Bronchial epithelial cell (primary cell): Measurements from ENCODE around the gene B3GNT5. TPM values are rescaled to one million over a fixed set of nuclear protein-coding genes. Genes with fewer than 3 reads are reported as not detected.

Experiments
- DNase-seq: peaks from one replicate; pipeline ENCODE4 v3.0.0-alpha.2; 2010; ENCODE audit warnings: low read depth
- FAIRE-seq: peaks from 2 replicates; lab custom pipeline; 2011; peaks lifted over from hg19 to GRCh38; lab: Jason Lieb, UNC
- H3K27me3 ChIP-seq: 2 replicates; pipeline ENCODE4 v1.5.1; 2011; ENCODE audit warnings: low read length; ENCODE audit not compliant: control insufficient read depth, insufficient read depth
- H3K36me3 ChIP-seq: 2 replicates; pipeline ENCODE4 v1.5.1; 2011; ENCODE audit warnings: low read length; ENCODE audit not compliant: control insufficient read depth, insufficient read depth
- H3K4me3 ChIP-seq: 2 replicates; pipeline ENCODE4 v1.5.1; 2011; ENCODE audit warnings: mild to moderate bottlenecking, low read depth, low read length, control low read depth
- CTCF ChIP-seq: IDR thresholded peaks from 2 replicates; pipeline ENCODE4 v1.5.1; 2011; ENCODE audit warnings: mild to moderate bottlenecking, moderate library complexity, low read length, control low read depth, inconsistent platforms; ENCODE audit not compliant: insufficient read depth, severe bottlenecking
- total RNA-seq: library from RNA; depleted of rRNA; stranded (reverse); fragments of >200 nt; gene quantifications from 2 replicates; pipeline ENCODE4 v1.2.1, GENCODE V29; 2014

The B3GNT5 gene
- total RNA-seq, 1 donor from 2014 or later, result 31.6 TPM

- peak overlapping the region; percentile 66 for H3K4me3 ChIP-seq
- H3K27me3 ChIP-seq, result no peaks in the 10 kb centered on the region
- FAIRE-seq, result no peak
- peak; percentile 73 for DNase-seq
- H3K36me3 ChIP-seq, result peaks cover 4% of the 10 kb centered on the region
- TF ChIP-seq CTCF, result no peak
These were observed 2.3 kb downstream of the B3GNT5 start for GRCh38 chr3:183255348-183255730.

GRCh38 chr3:183259087-183259486 lies 6.0 kb downstream of the B3GNT5 start:
- DNase-seq (no peak), FAIRE-seq (no peak)
- no peaks in the 10 kb centered on the region for H3K27me3 ChIP-seq
- H3K36me3 ChIP-seq, result peaks cover 4% of the 10 kb centered on the region
- H3K4me3 ChIP-seq, result no peak overlapping the region
- TF ChIP-seq CTCF, result no peak

- H3K4me3 ChIP-seq, result no peak overlapping the region
- no peaks in the 10 kb centered on the region for H3K27me3 ChIP-seq
- no peak for FAIRE-seq
- TF ChIP-seq CTCF, result no peak
- H3K36me3 ChIP-seq, result peaks cover 4% of the 10 kb centered on the region
- DNase-seq, result no peak
These were observed 6.6 kb downstream of the B3GNT5 start for GRCh38 chr3:183259621-183260020.

- H3K4me3 ChIP-seq, result no peak overlapping the region
- no peak for TF ChIP-seq CTCF
- H3K36me3 ChIP-seq, result peaks cover 4% of the 10 kb centered on the region
- DNase-seq (no peak), FAIRE-seq (no peak)
- no peaks in the 10 kb centered on the region for H3K27me3 ChIP-seq
These were observed 7.3 kb downstream of the B3GNT5 start for GRCh38 chr3:183260167-183260904.

- no peak for TF ChIP-seq CTCF
- FAIRE-seq, result no peak
These were observed 8.2 kb downstream of the B3GNT5 start for GRCh38 chr3:183261151-183261724.

More at GRCh38 chr3:183261151-183261724, 8.2 kb downstream of the B3GNT5 start:
- Histone ChIP-seq H3K4me3 (no peak overlapping the region), H3K36me3 (peaks cover 4% of the 10 kb centered on the region), H3K27me3 (no peaks in the 10 kb centered on the region)
- peak; percentile 41 for DNase-seq
